GM12878 (cell line): ENCODE results near the gene LINGO1.

ENCODE experiments used
- ATF7 ChIP-seq: fragments of 450-650 bp; IDR thresholded peaks from 2 replicates; pipeline ENCODE4 v1.6.1; 2016; ENCODE audit warnings: low read depth, mild to moderate bottlenecking
- CTCF ChIP-seq, 3 experiments: IDR thresholded peaks in 2 of 3; conservative IDR thresholded peaks in 1 of 3; 2 replicates each; pipeline ENCODE4 v1.5.1; 2011; ENCODE audit warnings: low read depth in 3 of 3, low read length in 3 of 3, mild to moderate bottlenecking in 3 of 3, control low read depth in 2 of 3, moderate library complexity in 2 of 3, inconsistent platforms in 1 of 3, mixed read lengths in 1 of 3; ENCODE audit not compliant: control insufficient read depth in 2 of 3, insufficient read depth in 1 of 3; ENCODE audit errors: extremely low read depth in 1 of 3
- ELK1 ChIP-seq: IDR thresholded peaks from 2 replicates; pipeline ENCODE4 v1.6.1; 2012; ENCODE audit warnings: low read depth, low read length, improper control_type of control experiment
- EP300 ChIP-seq, 2 experiments: fragments of 150-350 bp in 1 of 2; IDR thresholded peaks; 2 replicates each; pipeline ENCODE4 v1.6.1; 2011 to 2012; ENCODE audit warnings: low read depth in 2 of 2, low read length in 2 of 2, borderline replicate concordance in 1 of 2, improper control_type of control experiment in 1 of 2, inconsistent platforms in 1 of 2; ENCODE audit not compliant: control insufficient read depth in 1 of 2
- EZH2 ChIP-seq: IDR thresholded peaks from 2 replicates; pipeline ENCODE4 v1.6.1; 2012; ENCODE audit warnings: low read depth, mild to moderate bottlenecking, control low read depth, inconsistent platforms, low read length, borderline replicate concordance; ENCODE audit not compliant: control insufficient read depth
- LARP7 ChIP-seq: fragments of 450-650 bp; IDR thresholded peaks from 2 replicates; pipeline ENCODE4 v1.6.1; 2017; ENCODE audit warnings: mild to moderate bottlenecking
- MAX ChIP-seq: IDR thresholded peaks from 2 replicates; pipeline ENCODE4 v1.6.1; 2012; ENCODE audit warnings: low read depth, low read length, improper control_type of control experiment
- NBN ChIP-seq: fragments of 450-650 bp; IDR thresholded peaks from 2 replicates; pipeline ENCODE4 v1.6.1; 2016
- POLR2A ChIP-seq: IDR thresholded peaks from 2 replicates; pipeline ENCODE4 v1.6.1; 2011; ENCODE audit warnings: low read depth, mild to moderate bottlenecking, low read length
- REST ChIP-seq: IDR thresholded peaks from 2 replicates; pipeline ENCODE4 v1.6.1; 2012; ENCODE audit warnings: mild to moderate bottlenecking, low read depth, low read length
- SP1 ChIP-seq: IDR thresholded peaks from one replicate; pipeline ENCODE4 v1.6.1; 2011; ENCODE audit warnings: low read depth, low read length
- TCF7 ChIP-seq: IDR thresholded peaks from 2 replicates; pipeline ENCODE4 v1.6.1; 2014; ENCODE audit warnings: antibody characterized with exemption, borderline replicate concordance

- TF ChIP-seq SP1 (no peak), TCF7 (no peak), EP300 (IDR thresholded peaks at IDR 0.05; ENCODE audit: borderline replicate concordance in 1 of 2, control insufficient read depth in 1 of 2, low read depth in 2 of 2, low read length in 2 of 2) (no peak), ATF7 (no peak), REST (no peak), LARP7 (no peak), EZH2 (no peak), POLR2A (no peak), ELK1 (no peak), CTCF (IDR thresholded peaks at IDR 0.05 in 2 of 3, conservative IDR thresholded peaks at IDR 0.05 in 1 of 3; ENCODE audit: control insufficient read depth in 2 of 3, extremely low read depth in 1 of 3, insufficient read depth in 1 of 3, low read depth in 3 of 3, low read length in 3 of 3) (no peak), MAX (no peak), NBN (no peak)
These were observed 57.3 kb downstream of the LINGO1 start for GRCh38 chr15:77575203-77575934.
